ENCODE results near the gene CHRNA4. TPM values are rescaled to one million over a fixed set of nuclear protein-coding genes. Genes with fewer than 3 reads are reported as not detected.

The CHRNA4 gene
- total and polyA plus RNA-seq, 9 of the 15 experiments (the other 6 are each of a cell fraction or from before 2014, with no cell fraction given): not detected

DNA sequence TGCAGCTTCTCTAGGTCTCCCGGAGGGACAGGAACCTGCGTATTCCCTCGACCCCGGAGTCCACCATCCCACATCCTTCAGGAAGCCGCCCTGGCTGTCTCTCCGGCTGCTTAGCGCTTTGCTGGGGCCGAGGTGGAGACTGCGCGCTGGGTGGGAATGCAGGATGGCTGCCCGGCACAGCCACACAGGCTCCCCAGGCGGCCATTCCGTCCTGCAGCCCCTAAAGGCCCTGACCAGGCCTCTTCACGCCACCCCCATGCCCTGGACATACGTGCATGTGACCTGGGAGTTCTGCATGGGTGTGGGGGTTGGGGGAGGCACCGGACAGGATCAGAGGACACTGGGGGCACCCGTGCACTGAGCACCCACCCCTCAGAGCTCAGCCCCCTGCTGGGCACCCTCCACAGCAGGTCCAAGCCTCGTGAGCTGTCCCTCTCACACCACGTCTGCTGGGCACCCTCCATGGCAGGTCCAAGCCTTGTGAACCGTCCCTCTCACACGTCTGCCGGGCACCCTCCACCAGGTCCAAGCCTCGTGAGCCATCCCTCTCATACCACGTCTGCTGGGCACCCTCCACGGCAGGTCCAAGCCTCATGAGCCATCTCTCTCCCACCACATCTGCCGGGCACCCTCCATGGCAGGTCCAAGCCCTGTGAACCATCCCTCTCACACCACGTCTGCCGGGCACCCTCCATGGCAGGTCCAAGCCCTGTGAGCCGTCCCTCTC lies 40.4 kb upstream of the CHRNA4 start:
- DNase-seq (ENCODE audit: extremely low read depth in 1 of 4, low spot score in 3 of 4): no peak
- H3K9me3 ChIP-seq (replicated peaks; ENCODE audit: control insufficient read depth, insufficient read depth, low read depth, low read length): no peaks in the 10 kb centered on the region
- no peak for FAIRE-seq
- WGBS (ENCODE audit: insufficient coverage, low coverage, missing lambda C conversion rate): 5% methylated on average over 17 of the region's 29 CpGs
- ATAC-seq: no peak
- no peak overlapping the region for H3K4me2 ChIP-seq (ENCODE audit: insufficient read depth, low read length)
- H3K4me1 ChIP-seq (replicated peaks in 1 of 2; ENCODE audit: control insufficient read depth in 2 of 2, insufficient read depth in 2 of 2, low read length in 2 of 2): peaks cover 0 to 37% of the 10 kb centered on the region in 2 experiments; a peak in 2 of 5 replicates
- intact Hi-C loops (cut with micrococcal nuclease): no loop called here
- no peaks in the 10 kb centered on the region for H3K79me2 ChIP-seq (ENCODE audit: control insufficient read depth, insufficient read depth, low read length)
- ChIA-PET CTCF (ENCODE audit: low intra/inter-chr PET ratio) (no interaction called here), POLR2A (interaction anchor here (0.6 to 1.0 kb wide), 3 partner anchors 9 to 197 kb away, joined by 3 to 5 read pairs (median 4); no protein-coding TSS in a partner anchor)
- H3K36me3 ChIP-seq (ENCODE audit: control insufficient read depth, insufficient read depth, low read length): no peaks in the 10 kb centered on the region
- no peak overlapping the region for H3K9ac ChIP-seq (ENCODE audit: insufficient read depth in 1 of 2, low read depth in 2 of 2, low read length in 2 of 2)
- H3K27ac ChIP-seq (ENCODE audit: extremely low read depth, low read depth, low read length): no peak overlapping the region
- BruUV-seq (replicated peaks): no TSS peak
- H3K27me3 ChIP-seq (ENCODE audit: control insufficient read depth in 2 of 2, insufficient read depth in 2 of 2, low read length in 2 of 2): peaks cover 10 to 81% of the 10 kb centered on the region in 2 experiments; a peak in 4 of 5 replicates
- no peak overlapping the region for H2AFZ ChIP-seq (ENCODE audit: low read depth, low read length)
- peaks cover 20% of the 10 kb centered on the region for H4K20me1 ChIP-seq (replicated peaks; ENCODE audit: control insufficient read depth, insufficient read depth, low read length)
- H3K9me1 ChIP-seq (ENCODE audit: control insufficient read depth, insufficient read depth, low read length): no peaks in the 10 kb centered on the region
- in situ Hi-C loops (cut with MboI): no loop called here
- H3K4me3 ChIP-seq: no peak overlapping the region
- no peak for TF ChIP-seq ZNF75A (CRISPR knock-in tag; IDR thresholded peaks at IDR 0.05)
- TF ChIP-seq PCBP2 (IDR thresholded peaks at IDR 0.05; ENCODE audit: low read depth, low read length, poor library complexity, severe bottlenecking): no peak
- TF ChIP-seq ZNF766 (CRISPR knock-in tag; conservative IDR thresholded peaks at IDR 0.05): no peak
- no peak for TF ChIP-seq ZNF174 (CRISPR knock-in tag; IDR thresholded peaks at IDR 0.05)
- no peak for TF ChIP-seq RBM15 (IDR thresholded peaks at IDR 0.05; ENCODE audit: insufficient read depth, low read length)
- no peak for TF ChIP-seq ZNF311 (CRISPR knock-in tag; IDR thresholded peaks at IDR 0.05)
- no peak for TF ChIP-seq ZNF699 (CRISPR knock-in tag; IDR thresholded peaks at IDR 0.05; ENCODE audit: insufficient replicate concordance)
- no peak for TF ChIP-seq CHD1 (IDR thresholded peaks at IDR 0.05; ENCODE audit: low read length)
- no peak for TF ChIP-seq MYC (IDR thresholded peaks at IDR 0.05; ENCODE audit: low read depth, low read length)
- TF ChIP-seq MYC (CRISPR knock-in tag; IDR thresholded peaks at IDR 0.05; ENCODE audit: borderline replicate concordance, low read depth): no peak
- TF ChIP-seq HNRNPK (IDR thresholded peaks at IDR 0.05; ENCODE audit: low read depth, low read length, poor library complexity, severe bottlenecking): no peak
- TF ChIP-seq DACH1 (IDR thresholded peaks at IDR 0.05; ENCODE audit: partially characterized antibody): no peak
- no peak for TF ChIP-seq HNRNPLL (IDR thresholded peaks at IDR 0.05; ENCODE audit: low read depth, low read length, poor library complexity, severe bottlenecking)
- TF ChIP-seq, protein P1, sequence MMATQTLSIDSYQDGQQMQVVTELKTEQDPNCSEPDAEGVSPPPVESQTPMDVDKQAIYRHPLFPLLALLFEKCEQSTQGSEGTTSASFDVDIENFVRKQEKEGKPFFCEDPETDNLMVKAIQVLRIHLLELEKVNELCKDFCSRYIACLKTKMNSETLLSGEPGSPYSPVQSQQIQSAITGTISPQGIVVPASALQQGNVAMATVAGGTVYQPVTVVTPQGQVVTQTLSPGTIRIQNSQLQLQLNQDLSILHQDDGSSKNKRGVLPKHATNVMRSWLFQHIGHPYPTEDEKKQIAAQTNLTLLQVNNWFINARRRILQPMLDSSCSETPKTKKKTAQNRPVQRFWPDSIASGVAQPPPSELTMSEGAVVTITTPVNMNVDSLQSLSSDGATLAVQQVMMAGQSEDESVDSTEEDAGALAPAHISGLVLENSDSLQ (IDR thresholded peaks at IDR 0.05): no peak
- TF ChIP-seq FOXJ3 (CRISPR knock-in tag; IDR thresholded peaks at IDR 0.05): no peak

Measured in K562 (cell line).